Endodermal cell (in vitro differentiated cells): ENCODE data around the gene TYRP1. TPM values are rescaled to one million over a fixed set of nuclear protein-coding genes. Genes with fewer than 3 reads are reported as not detected.

Experiments used
- DNase-seq: peaks from one replicate; pipeline ENCODE4 v3.0.0-alpha.2; 2017
- H3K27ac ChIP-seq: 2 replicates; pipeline ENCODE4 v1.5.1; 2013; ENCODE audit warnings: mild to moderate bottlenecking, low read depth, low read length, moderate library complexity
- H3K27me3 ChIP-seq: 2 replicates; pipeline ENCODE4 v1.6.1; 2013; ENCODE audit warnings: mild to moderate bottlenecking, low read length, moderate library complexity; ENCODE audit not compliant: insufficient read depth, control insufficient read depth, poor library complexity, severe bottlenecking
- H3K36me3 ChIP-seq: 2 replicates; pipeline ENCODE4 v1.7.0; 2013; ENCODE audit warnings: mild to moderate bottlenecking, low read length, moderate library complexity; ENCODE audit not compliant: control insufficient read depth, insufficient read depth
- H3K4me1 ChIP-seq: one replicate; pipeline ENCODE4 v1.7.0; 2013; ENCODE audit warnings: low read length; ENCODE audit not compliant: control insufficient read depth, insufficient read depth
- H3K4me3 ChIP-seq: 2 replicates; pipeline ENCODE4 v1.5.1; 2013; ENCODE audit warnings: mild to moderate bottlenecking, low read length, moderate library complexity
- H3K9ac ChIP-seq: 2 replicates; pipeline ENCODE4 v1.6.1; 2013; ENCODE audit warnings: mild to moderate bottlenecking, low read length, moderate library complexity; ENCODE audit not compliant: poor library complexity, severe bottlenecking; ENCODE audit errors: extremely low read depth
- H3K9me3 ChIP-seq: 2 replicates; pipeline ENCODE4 v1.6.1; 2013; ENCODE audit warnings: mild to moderate bottlenecking, low read length, moderate library complexity; ENCODE audit not compliant: control insufficient read depth
- H3K27ac Mint-ChIP-seq: 2 replicates; pipeline ENCODE4 v1.8.0; 2020; ENCODE audit warnings: mixed read lengths
- H3K27me3 Mint-ChIP-seq: 2 replicates; pipeline ENCODE4 v1.8.0; 2021; ENCODE audit warnings: mild to moderate bottlenecking, mixed read lengths; ENCODE audit not compliant: insufficient read depth
- H3K36me3 Mint-ChIP-seq: 2 replicates; pipeline ENCODE4 v1.8.0; 2020; ENCODE audit warnings: low read depth, mixed read lengths
- H3K4me1 Mint-ChIP-seq: 2 replicates; pipeline ENCODE4 v1.8.0; 2020; ENCODE audit warnings: mixed read lengths
- H3K4me3 Mint-ChIP-seq: 2 replicates; pipeline ENCODE4 v1.8.0; 2020; ENCODE audit warnings: mild to moderate bottlenecking, moderate library complexity, mixed read lengths
- H3K9me3 Mint-ChIP-seq: 2 replicates; pipeline ENCODE4 v1.8.0; 2020; ENCODE audit warnings: mild to moderate bottlenecking, mixed read lengths
- CTCF ChIP-seq: fragments of 200-600 bp; sonication (generic); conservative IDR thresholded peaks from 2 replicates; pipeline ENCODE4 v1.5.0; 2021; ENCODE audit warnings: antibody characterized with exemption, mild to moderate bottlenecking
- WGBS, 2 experiments: methylation state at CpG; one replicate each; pipeline versions ENCODE4 v1.1.5 to v1.1.7; 2013; ENCODE audit warnings: missing lambda C conversion rate in 2 of 2, mixed read lengths in 1 of 2; ENCODE audit not compliant: insufficient coverage in 1 of 2, insufficient read length in 1 of 2; 5-methylcytosine and 5-hydroxymethylcytosine counted together
- long read RNA-seq, 4 experiments: library from polyadenylated mRNA in 2 of 4; library from RNA in 1 of 4; library from capped mRNA in 1 of 4; stranded (forward) in 3 of 4; unstranded in 1 of 4; transcript quantifications; one replicate each; pipeline ENCODE4 v2.0.0, GENCODE V29; 2020 to 2021; ENCODE audit warnings: inconsistent platforms in 1 of 4
- polyA plus RNA-seq, 2 experiments: library from polyadenylated mRNA; stranded (reverse); fragments of 50-300 nt; gene quantifications; one replicate each; pipeline ENCODE4 v1.2.3, GENCODE V29; 2013
- total RNA-seq, 2 donors: library from RNA; stranded (reverse); fragmentation: NEBNext Ultra II Directional in 1 of 2; extraction: Animal tissue kit (Norgen Biotek cat#: 25700) in 1 of 2; gene quantifications; 2 replicates in 1 of 2; 3 replicates in 1 of 2; pipeline ENCODE4 v1.2.1, GENCODE V29; 2021

Gene TYRP1
- under 1 TPM in 1 of 2 donors, not detected in 1; 0.11 TPM for total RNA-seq
- polyA plus RNA-seq (2013, experiment 1 of 2) = 0.71 TPM
- 0.21 TPM for polyA plus RNA-seq (2013, experiment 2 of 2)
- long read RNA-seq, experiment 1 = 0 reads
- long read RNA-seq, experiment 2 = 0 reads
- long read RNA-seq, experiment 3 = 0 reads
- long read RNA-seq, experiment 4 = 0 reads

DNA sequence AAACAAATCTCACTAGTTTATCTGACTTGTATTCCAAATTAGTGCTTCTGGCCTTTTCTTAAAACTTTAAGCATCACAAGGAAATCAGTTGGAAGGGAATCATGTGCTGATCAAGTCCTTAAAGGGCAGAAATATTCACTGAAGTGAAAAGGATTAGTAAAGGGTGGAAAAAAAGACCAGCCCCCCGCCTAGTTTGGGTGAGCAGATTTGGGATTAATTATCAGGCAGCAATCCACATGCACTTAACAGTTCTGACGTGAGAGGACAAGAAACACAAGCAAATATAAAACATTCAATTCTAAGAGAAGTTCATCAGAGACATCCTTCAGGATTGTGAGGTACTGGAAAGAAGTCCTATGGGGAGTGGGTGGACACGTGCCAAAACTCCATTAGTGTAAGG lies at the start of gene TYRP1:
Gene TYRP1, plus strand, starts transcription at position 245 of the 400 bp plus-strand sequence. CDS start 612 bp downstream, outside the sequence.
- DNase-seq = no peak
- Mint-ChIP-seq H3K27me3 (no peaks in the 10 kb centered on the region), H3K4me3 (no peak within 1 kb of the TSS), H3K36me3 (no peaks in the 10 kb centered on the region), H3K9me3 (no peaks in the 10 kb centered on the region), H3K4me1 (peaks cover 9% of the 10 kb centered on the region), H3K27ac (no peak within 1 kb of the TSS)
- TF ChIP-seq CTCF = no peak
- peaks cover 3% of the 10 kb centered on the region for H3K4me1 ChIP-seq
- no peak within 1 kb of the TSS for H3K27ac ChIP-seq
- 91 to 100% methylated on average over 1 to 3 of the region's 3 CpGs for WGBS, 2 experiments
- H3K27me3 ChIP-seq = no peaks in the 10 kb centered on the region
- no peaks in the 10 kb centered on the region for H3K36me3 ChIP-seq
- H3K9me3 ChIP-seq = no peaks in the 10 kb centered on the region
- no peak within 1 kb of the TSS for H3K4me3 ChIP-seq
- no peak within 1 kb of the TSS for H3K9ac ChIP-seq

DNA sequence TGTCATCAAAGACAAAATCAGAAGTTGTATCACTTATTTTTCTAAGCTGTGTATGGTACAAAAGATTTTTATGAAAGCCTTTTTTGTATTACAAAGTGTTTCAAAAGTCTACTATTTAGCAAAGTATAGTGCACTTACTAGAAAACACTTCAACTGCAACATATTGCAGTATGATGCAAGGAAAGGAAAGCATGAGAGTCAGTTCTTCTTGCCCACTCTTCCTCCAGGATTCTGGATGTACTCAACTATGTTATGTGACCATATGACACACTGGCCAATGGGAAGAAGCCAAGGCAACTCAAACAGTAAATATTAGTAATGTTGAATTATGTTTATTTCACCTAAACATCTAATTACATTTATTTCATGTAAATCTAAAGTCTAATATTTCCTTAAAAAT lies 49.5 kb upstream of the TYRP1 start:
- Mint-ChIP-seq H3K27ac (no peak overlapping the region), H3K4me3 (no peak overlapping the region), H3K36me3 (no peaks in the 10 kb centered on the region), H3K9me3 (no peaks in the 10 kb centered on the region), H3K4me1 (no peaks in the 10 kb centered on the region), H3K27me3 (peaks cover 13% of the 10 kb centered on the region)
- Histone ChIP-seq H3K36me3 (no peaks in the 10 kb centered on the region), H3K4me1 (peaks cover 3% of the 10 kb centered on the region), H3K27me3 (peaks cover 13% of the 10 kb centered on the region), H3K9ac (no peak overlapping the region), H3K4me3 (no peak overlapping the region), H3K27ac (no peak overlapping the region), H3K9me3 (no peaks in the 10 kb centered on the region)
- no peak for TF ChIP-seq CTCF
- no peak for DNase-seq

- no peaks in the 10 kb centered on the region for H3K27me3 Mint-ChIP-seq
- WGBS, 2 experiments = 96 to 100% methylated on average over 1 of the region's 1 CpG
Observed at GRCh38 chr9:12648925-12649324, 44.3 kb upstream of the TYRP1 start.

More at GRCh38 chr9:12648925-12649324, 44.3 kb upstream of the TYRP1 start:
- Histone ChIP-seq H3K9ac (no peak overlapping the region), H3K36me3 (no peaks in the 10 kb centered on the region), H3K9me3 (no peaks in the 10 kb centered on the region), H3K27me3 (no peaks in the 10 kb centered on the region), H3K27ac (no peak overlapping the region), H3K4me3 (no peak overlapping the region), H3K4me1 (no peaks in the 10 kb centered on the region)
- no peak for DNase-seq
- Mint-ChIP-seq H3K27ac (no peak overlapping the region), H3K4me3 (no peak overlapping the region), H3K9me3 (no peaks in the 10 kb centered on the region), H3K4me1 (no peaks in the 10 kb centered on the region), H3K36me3 (no peaks in the 10 kb centered on the region)
- no peak for TF ChIP-seq CTCF
